Muscle of leg (tissue), 11 donors: ENCODE results near the gene NPR2. TPM values are rescaled to one million over a fixed set of nuclear protein-coding genes. Genes with fewer than 3 reads are reported as not detected.

Experiments used
- DNase-seq: peaks from one replicate; pipeline ENCODE4 v3.0.0; 2013
- H3K27ac ChIP-seq: one replicate; pipeline ENCODE4 v1.5.1; 2013; ENCODE audit warnings: mild to moderate bottlenecking, low read length, control low read depth
- H3K27me3 ChIP-seq: one replicate; pipeline ENCODE4 v1.6.1; 2013; ENCODE audit warnings: low read length; ENCODE audit not compliant: control insufficient read depth, insufficient read depth
- H3K36me3 ChIP-seq: one replicate; pipeline ENCODE4 v1.6.1; 2013; ENCODE audit warnings: low read length; ENCODE audit not compliant: control insufficient read depth, insufficient read depth
- H3K4me1 ChIP-seq: one replicate; pipeline ENCODE4 v1.6.1; 2013; ENCODE audit warnings: low read length; ENCODE audit not compliant: control insufficient read depth, insufficient read depth
- H3K4me3 ChIP-seq: one replicate; pipeline ENCODE4 v1.5.1; 2013; ENCODE audit warnings: low read length, control low read depth
- H3K9me3 ChIP-seq: replicated peaks from 2 replicates; pipeline ENCODE4 v1.6.1; 2013; ENCODE audit warnings: low read depth, low read length; ENCODE audit not compliant: control insufficient read depth
- WGBS: methylation state at CpG from one replicate; pipeline ENCODE4 v1.1.5; 2013; ENCODE audit warnings: missing lambda C conversion rate; ENCODE audit not compliant: insufficient coverage; 5-methylcytosine and 5-hydroxymethylcytosine counted together
- polyA plus RNA-seq, 8 donors: library from polyadenylated mRNA; unstranded; fragments of 120-200 nt; gene quantifications; one replicate each; pipeline versions ENCODE4 v1.2.1 to v1.2.3, GENCODE V29; 2013; ENCODE audit warnings: inconsistent platforms in 1 of 8, low replicate concordance in 1 of 8; ENCODE audit not compliant: insufficient read length in 8 of 8, insufficient read depth in 1 of 8
- total RNA-seq: library from RNA; stranded (reverse); fragments of 120-200 nt; gene quantifications from one replicate; pipeline ENCODE4 v1.2.4, GENCODE V29; 2013

The NPR2 gene
- total and polyA plus RNA-seq, 9 donors, result 16.8 to 37.3 (median 27.0) TPM

DNA sequence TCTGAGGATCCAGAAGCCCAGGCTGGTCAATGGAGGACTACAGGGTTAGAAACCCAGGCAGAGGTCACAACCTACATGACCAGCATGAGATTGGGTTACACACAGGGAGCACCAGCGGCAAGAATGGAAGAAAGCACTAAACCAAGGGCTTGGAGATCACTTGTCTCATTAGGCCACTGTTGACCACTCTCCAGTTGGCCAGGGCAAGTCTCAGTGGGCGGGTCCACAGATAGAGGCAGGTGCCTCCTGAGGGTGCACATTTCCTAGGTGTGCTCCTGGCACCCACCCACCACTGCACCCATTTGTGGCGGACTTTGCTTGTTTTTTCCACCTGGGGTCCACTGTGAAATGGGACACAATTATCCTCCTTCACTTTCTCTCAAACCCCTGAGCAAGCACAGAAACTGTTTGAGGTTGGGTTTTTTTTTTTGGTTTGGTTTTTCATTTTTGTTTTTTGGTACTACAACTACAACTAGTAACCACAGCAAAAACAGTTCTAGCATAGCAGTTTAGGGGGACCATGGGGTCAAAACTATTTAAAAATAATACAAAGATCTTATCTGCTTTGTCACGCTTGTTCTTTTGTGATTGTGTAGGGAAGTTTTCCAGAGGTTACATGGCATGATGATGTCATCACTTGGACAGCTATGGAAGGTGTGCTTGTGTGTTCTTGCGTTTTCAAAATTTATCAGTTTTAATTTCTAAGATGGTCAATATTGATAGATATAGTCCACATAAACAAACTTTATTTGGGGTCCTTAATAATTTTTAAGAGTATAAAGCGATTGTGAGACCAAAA, 6.1 kb downstream of the NPR2 start:
- Histone ChIP-seq H3K4me1 (peaks cover 18% of the 10 kb centered on the region), H3K27ac (no peak overlapping the region), H3K4me3 (no peak overlapping the region), H3K27me3 (no peaks in the 10 kb centered on the region), H3K9me3 (no peaks in the 10 kb centered on the region), H3K36me3 (peaks cover 28% of the 10 kb centered on the region)
- DNase-seq, result no peak
- 89% methylated on average over 2 of the region's 6 CpGs for WGBS

DNA sequence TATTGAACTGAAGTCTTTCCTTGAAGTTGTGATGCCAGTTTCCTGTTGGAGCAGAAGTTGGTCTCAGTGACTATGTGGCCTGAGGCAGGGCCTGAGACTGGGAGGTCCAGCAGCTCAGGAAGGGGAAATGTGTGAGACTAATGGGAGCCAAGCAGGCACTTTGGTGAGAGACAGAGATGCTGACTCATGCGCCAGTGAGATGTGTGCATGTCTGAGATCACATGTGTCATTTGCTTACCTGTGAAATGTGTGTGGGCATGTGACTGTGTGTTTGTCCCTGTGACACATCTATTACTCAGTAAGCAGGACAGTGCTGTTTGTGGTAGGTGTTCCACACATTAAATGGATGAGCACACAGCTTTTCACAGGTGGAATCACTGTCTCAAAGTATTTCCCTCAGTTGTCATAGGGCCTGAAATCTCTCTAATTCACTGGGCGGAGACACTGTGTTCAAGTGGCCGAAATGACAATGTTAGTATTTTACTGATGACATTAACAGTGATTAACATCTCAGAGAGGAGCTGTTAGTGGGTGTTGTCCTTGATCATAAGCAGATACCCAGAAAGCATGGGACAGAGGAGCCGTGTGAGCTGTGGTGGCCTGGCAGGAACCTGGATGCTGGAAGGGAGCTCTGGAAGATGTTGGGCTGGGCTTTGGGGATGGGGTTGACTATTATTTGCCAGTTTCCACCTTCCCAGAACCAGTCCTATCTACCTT, 7.4 kb downstream of the NPR2 start:
- Histone ChIP-seq H3K9me3 (no peaks in the 10 kb centered on the region), H3K4me1 (peaks cover 5% of the 10 kb centered on the region)
- 83% methylated on average over 2 of the region's 4 CpGs for WGBS

DNA sequence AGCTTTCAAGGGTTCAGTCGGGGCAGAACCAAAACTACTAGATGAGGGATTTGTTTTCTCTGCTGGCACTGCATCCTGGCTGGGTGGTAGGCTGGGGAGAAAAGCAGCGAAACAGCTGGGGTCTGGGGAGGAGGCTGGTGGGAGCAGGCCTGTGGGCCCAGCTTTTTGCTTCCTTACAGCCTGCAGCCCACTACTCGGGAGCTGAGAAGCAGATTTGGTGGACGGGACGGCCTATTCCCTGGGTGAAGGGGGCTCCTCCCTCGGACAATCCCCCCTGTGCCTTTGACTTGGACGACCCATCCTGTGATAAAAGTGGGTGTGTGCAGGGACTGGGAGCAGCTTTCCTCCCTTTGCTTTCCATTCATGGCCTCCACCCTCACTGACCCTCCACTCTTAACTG, 9.1 kb downstream of the NPR2 start:
- H3K36me3 ChIP-seq, result peaks cover 41% of the 10 kb centered on the region
- no peaks in the 10 kb centered on the region for H3K4me1 ChIP-seq
- no peak for DNase-seq
- H3K27ac ChIP-seq, result no peak overlapping the region
- no peak overlapping the region for H3K4me3 ChIP-seq
- 75% methylated on average over 1 of the region's 7 CpGs for WGBS
- H3K9me3 ChIP-seq, result no peaks in the 10 kb centered on the region
- no peaks in the 10 kb centered on the region for H3K27me3 ChIP-seq

More for the DNA sequence above, 7.4 kb downstream of the NPR2 start:
- no peak overlapping the region for H3K27ac ChIP-seq
- H3K4me3 ChIP-seq, result no peak overlapping the region
- H3K36me3 ChIP-seq, result peaks cover 29% of the 10 kb centered on the region
- no peaks in the 10 kb centered on the region for H3K27me3 ChIP-seq
- DNase-seq, result no peak

DNA sequence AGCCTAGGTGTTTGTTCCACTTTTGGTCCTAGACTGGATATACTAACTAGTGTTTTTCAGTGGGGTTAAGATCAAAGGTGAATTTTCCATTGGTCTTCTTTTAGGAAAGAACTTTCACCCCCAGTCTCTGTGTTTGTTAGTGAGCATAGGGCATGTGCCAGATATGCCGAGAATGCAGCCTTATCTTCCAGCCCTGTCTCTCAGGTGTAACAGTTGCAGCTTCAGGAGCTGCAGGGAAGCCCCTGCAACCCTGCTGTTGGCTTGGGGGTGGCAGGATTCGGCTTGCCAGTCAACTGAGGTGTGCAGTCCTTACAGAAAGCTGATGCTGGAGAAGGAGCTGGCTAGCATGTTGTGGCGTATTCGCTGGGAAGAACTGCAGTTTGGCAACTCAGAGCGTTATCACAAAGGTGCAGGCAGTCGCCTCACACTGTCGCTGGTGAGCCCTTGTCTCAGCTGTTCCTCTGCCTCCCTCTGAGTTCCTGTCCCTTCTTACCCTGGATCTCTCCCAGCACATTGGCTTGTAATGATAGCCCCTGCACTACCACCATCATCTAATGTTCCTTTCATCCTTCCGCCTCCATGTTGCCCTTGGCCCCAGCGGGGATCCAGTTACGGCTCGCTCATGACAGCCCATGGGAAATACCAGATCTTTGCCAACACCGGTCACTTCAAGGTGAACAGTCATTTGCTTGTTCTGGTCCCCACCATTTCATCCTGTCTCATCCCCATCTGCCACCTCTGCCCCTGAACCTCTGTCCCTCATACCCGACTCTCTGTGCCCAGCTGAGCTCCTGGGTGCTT, 10.1 kb downstream of the NPR2 start:
- H3K36me3 ChIP-seq, result peaks cover 50% of the 10 kb centered on the region
- no peak for DNase-seq
- no peaks in the 10 kb centered on the region for H3K4me1 ChIP-seq
- no peaks in the 10 kb centered on the region for H3K9me3 ChIP-seq
- no peak overlapping the region for H3K4me3 ChIP-seq
- 86% methylated on average over 13 of the region's 13 CpGs for WGBS
- H3K27me3 ChIP-seq, result no peaks in the 10 kb centered on the region
- no peak overlapping the region for H3K27ac ChIP-seq

DNA sequence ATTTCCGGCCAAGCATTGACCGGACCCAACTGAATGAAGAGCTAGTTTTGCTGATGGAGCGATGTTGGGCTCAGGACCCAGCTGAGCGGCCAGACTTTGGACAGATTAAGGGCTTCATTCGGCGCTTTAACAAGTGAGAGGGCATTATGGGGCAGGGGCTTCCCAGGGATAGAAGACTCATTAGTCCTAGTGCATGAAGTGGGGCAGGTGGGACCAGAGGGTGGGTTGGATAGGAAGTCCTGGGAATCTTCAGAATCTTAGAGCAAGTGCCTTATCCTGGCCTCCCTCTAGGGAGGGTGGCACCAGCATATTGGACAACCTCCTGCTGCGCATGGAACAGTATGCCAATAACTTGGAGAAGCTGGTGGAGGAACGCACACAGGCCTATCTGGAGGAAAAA, 14.7 kb downstream of the NPR2 start:
- Histone ChIP-seq H3K4me3 (no peak overlapping the region), H3K36me3 (peaks cover 57% of the 10 kb centered on the region), H3K27ac (no peak overlapping the region), H3K9me3 (no peaks in the 10 kb centered on the region), H3K27me3 (peaks cover 4% of the 10 kb centered on the region), H3K4me1 (peaks cover 6% of the 10 kb centered on the region)
- WGBS, result 98% methylated on average over 6 of the region's 8 CpGs
- DNase-seq, result no peak

DNA sequence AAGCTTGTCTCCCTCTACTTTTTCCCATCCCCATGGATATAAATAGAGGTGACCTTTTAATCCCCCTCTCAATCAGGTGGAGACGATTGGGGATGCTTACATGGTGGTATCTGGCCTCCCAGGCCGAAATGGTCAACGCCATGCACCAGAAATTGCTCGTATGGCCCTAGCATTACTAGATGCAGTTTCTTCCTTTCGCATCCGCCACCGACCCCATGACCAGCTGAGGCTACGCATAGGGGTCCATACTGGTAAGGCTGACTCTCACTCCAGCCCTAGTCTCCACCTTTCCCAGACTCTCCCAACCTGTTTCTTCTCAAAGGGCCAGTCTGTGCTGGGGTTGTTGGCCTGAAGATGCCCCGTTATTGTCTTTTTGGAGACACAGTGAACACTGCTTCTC, 17.0 kb downstream of the NPR2 start:
- Histone ChIP-seq H3K36me3 (peaks cover 45% of the 10 kb centered on the region), H3K4me3 (no peak overlapping the region), H3K27me3 (peaks cover 4% of the 10 kb centered on the region), H3K27ac (no peak overlapping the region), H3K4me1 (peaks cover 25% of the 10 kb centered on the region), H3K9me3 (no peaks in the 10 kb centered on the region)
- no peak for DNase-seq
- 98% methylated on average over 7 of the region's 9 CpGs for WGBS

DNA sequence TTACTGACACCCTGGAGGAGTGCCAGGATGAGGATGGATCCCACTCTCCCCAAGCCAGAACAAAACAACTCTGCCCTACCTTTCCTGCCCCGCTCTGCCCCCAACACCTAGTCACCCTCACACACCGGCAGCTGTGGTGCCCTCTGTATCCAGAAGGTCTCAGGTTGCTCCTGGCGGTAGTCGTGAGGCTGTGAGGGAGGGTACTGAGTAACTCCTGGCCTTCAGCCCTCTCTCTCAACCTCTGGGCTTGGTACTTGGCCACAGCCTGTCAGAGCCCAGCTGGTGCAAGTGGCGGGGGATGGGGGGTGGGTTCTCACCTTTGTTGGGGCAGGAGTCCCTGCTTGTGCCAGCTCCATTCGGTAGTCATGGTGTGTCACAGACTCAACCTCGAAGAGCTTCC, 18.7 kb downstream of the NPR2 start:
- Histone ChIP-seq H3K4me3 (no peak overlapping the region), H3K36me3 (peaks cover 37% of the 10 kb centered on the region), H3K4me1 (peaks cover 35% of the 10 kb centered on the region), H3K27ac (no peak overlapping the region), H3K9me3 (no peaks in the 10 kb centered on the region), H3K27me3 (peaks cover 4% of the 10 kb centered on the region)
- no peak for DNase-seq
- 90% methylated on average over 2 of the region's 7 CpGs for WGBS

DNA sequence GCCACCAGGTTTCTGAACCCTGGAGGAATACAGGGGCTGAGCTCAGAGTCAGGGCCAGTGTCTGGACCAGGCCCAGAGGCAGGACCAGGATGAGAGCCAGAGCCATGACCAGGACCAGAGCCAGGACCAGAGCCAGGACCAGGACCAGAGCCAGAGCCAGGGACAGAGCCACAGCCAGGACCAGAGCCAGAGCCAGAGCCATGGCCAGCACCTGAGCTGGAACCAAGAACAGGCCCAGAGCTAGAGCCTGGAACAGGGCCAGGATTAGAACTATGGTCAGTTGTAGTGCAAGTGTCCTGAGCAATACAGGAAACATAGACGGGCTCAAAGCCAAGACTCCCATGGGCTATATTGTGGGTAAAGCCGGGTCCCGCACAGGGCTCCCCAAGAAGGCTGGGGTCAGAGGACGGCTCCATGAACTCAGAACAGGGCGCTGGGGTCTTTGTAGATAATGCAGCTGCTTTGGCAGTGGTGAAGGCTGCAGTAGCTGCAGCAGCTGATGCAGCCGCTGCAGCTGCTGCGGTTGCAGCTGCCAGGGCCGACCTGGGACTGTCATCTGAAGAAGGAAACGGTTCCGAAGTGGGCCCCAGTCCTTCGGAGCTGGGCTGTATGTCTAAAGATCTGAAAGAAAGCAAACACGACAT, 20.1 kb downstream of the NPR2 start:
- peaks cover 37% of the 10 kb centered on the region for H3K4me1 ChIP-seq
- peak overlapping the region; percentile 50 for H3K4me3 ChIP-seq
- peak; percentile 69 for DNase-seq
- H3K9me3 ChIP-seq, result no peaks in the 10 kb centered on the region
- H3K27me3 ChIP-seq, result peaks cover 4% of the 10 kb centered on the region
- peaks cover 24% of the 10 kb centered on the region for H3K36me3 ChIP-seq
- H3K27ac ChIP-seq, result peak overlapping the region; percentile 80
- 5% methylated on average over 12 of the region's 12 CpGs for WGBS

DNA sequence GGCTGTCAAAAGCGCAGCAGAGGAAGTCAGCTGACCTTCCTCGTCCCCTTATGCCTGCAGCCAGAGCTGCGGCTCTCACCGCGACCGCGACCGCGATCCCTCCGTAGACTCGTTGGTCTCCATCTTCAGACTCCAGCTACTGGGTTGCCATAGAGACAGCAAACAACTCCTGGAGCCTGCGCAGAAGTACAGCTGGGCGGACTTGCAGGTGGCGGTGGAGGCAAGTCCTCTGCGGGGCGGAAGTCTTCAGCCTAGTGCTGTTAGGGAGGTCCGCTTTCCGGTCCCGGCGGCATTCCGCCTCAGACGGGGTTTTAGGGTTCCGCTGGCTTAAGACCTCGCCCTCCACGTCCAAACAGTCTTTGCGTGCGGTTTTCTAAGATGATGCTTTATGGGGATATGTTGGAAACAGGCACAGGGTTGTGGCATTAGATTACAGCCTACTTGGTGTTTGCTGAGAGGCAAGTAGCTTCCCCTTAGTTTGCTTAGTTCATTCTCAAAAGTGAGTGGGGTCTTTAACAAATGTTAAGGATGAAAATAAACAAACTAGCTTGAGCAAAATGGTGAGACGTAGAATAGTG, 20.7 kb downstream of the NPR2 start, which contains the start of gene SPAG8:
Gene SPAG8, minus strand, starts transcription at position 238 of the 578 bp plus-strand sequence. Its CDS starts 115 bp downstream, at position 123.
- H3K4me3 ChIP-seq, result peak within 1 kb of the TSS; percentile 50
- peaks cover 4% of the 10 kb centered on the region for H3K27me3 ChIP-seq
- peak within 1 kb of the TSS; percentile 80 for H3K27ac ChIP-seq
- peak; percentile 99 for DNase-seq
- WGBS, result 0% methylated on average over 16 of the region's 28 CpGs
- peaks cover 37% of the 10 kb centered on the region for H3K4me1 ChIP-seq
- no peaks in the 10 kb centered on the region for H3K9me3 ChIP-seq
- H3K36me3 ChIP-seq, result peaks cover 19% of the 10 kb centered on the region
